HepG2 (cell line): Measurements from ENCODE around the gene GRHL1. TPM values are rescaled to one million over a fixed set of nuclear protein-coding genes. Genes with fewer than 3 reads are reported as not detected.
A peak's percentile ranks its signal among the peaks of the same experiment; 100 is the strongest.

Experiments used
- EED ChIP-seq: sonication (generic); formaldehyde crosslinking; IDR thresholded peaks from 2 replicates; pipeline ENCODE4 v1.5.0; 2020; ENCODE audit warnings: mild to moderate bottlenecking, missing genetic modification reagents
- KDM2A ChIP-seq: sonication (generic); formaldehyde crosslinking; IDR thresholded peaks from 2 replicates; pipeline ENCODE4 v1.4.0; 2020; ENCODE audit warnings: low read depth, missing genetic modification reagents, borderline replicate concordance
- NFATC3 ChIP-seq: sonication (generic); formaldehyde crosslinking; IDR thresholded peaks from 2 replicates; pipeline ENCODE4 v1.5.1; 2020; ENCODE audit warnings: mild to moderate bottlenecking, missing genetic modification reagents
- SALL1 ChIP-seq: sonication (generic); formaldehyde crosslinking; IDR thresholded peaks from 2 replicates; pipeline ENCODE4 v1.8.0; 2022; ENCODE audit warnings: mild to moderate bottlenecking, missing genetic modification reagents
- ZBTB20 ChIP-seq: sonication (generic); formaldehyde crosslinking; IDR thresholded peaks from 2 replicates; pipeline ENCODE4 v1.8.1; 2023; ENCODE audit warnings: missing genetic modification reagents, low read depth, mild to moderate bottlenecking, borderline replicate concordance
- ZFP62 ChIP-seq: sonication (generic); formaldehyde crosslinking; IDR thresholded peaks from 2 replicates; pipeline ENCODE4 v1.4.0; 2020; ENCODE audit warnings: missing genetic modification reagents
- ZNF672 ChIP-seq: sonication (generic); formaldehyde crosslinking; IDR thresholded peaks from 2 replicates; pipeline ENCODE4 v1.8.1; 2022; ENCODE audit warnings: missing genetic modification reagents
- ZNF761 ChIP-seq: sonication (generic); formaldehyde crosslinking; conservative IDR thresholded peaks from 2 replicates; pipeline ENCODE4 v1.4.0; 2020; ENCODE audit warnings: mild to moderate bottlenecking, missing genetic modification reagents
- polyA plus RNA-seq, 8 experiments: library from polyadenylated mRNA; depleted of rRNA in 3 of 8; stranded (reverse) in 7 of 8; unstranded in 1 of 8; fragments of >200 nt; fragmentation: Illumina TruSeq in 4 of 8; extraction: Trizol in 4 of 8; gene quantifications; 2 replicates each; pipeline versions ENCODE4 v1.2.1 to v1.2.3, GENCODE V29; 2011 to 2016; ENCODE audit warnings: low read depth in 4 of 8, missing spikeins in 1 of 8, mixed read lengths in 1 of 8; ENCODE audit not compliant: insufficient read depth in 1 of 8
- total RNA-seq, 5 experiments: library from RNA; depleted of rRNA; stranded (reverse); fragments of >200 nt; fragmentation: Illumina TruSeq; extraction: Trizol; gene quantifications; 2 replicates each; pipeline ENCODE4 v1.2.3, GENCODE V29; 2016; ENCODE audit warnings: low read depth in 1 of 5
- TF ChIP-seq, protein P1 (sequence below), 2 experiments: sonication (generic) in 1 of 2; formaldehyde crosslinking in 1 of 2; IDR thresholded peaks; 2 replicates each; pipeline versions ENCODE4 v1.4.0 to v1.6.1; 2016 to 2020; ENCODE audit warnings: borderline replicate concordance in 1 of 2, low read depth in 1 of 2, mild to moderate bottlenecking in 1 of 2, missing genetic modification reagents in 1 of 2
- TF ChIP-seq, protein P2 (sequence below): sonication (generic); formaldehyde crosslinking; IDR thresholded peaks from 2 replicates; pipeline ENCODE4 v1.4.0; 2020; ENCODE audit warnings: mild to moderate bottlenecking, missing genetic modification reagents
- TF ChIP-seq, protein P3 (sequence below): sonication (generic); formaldehyde crosslinking; IDR thresholded peaks from 2 replicates; pipeline ENCODE4 v1.5.1; 2020; ENCODE audit warnings: mild to moderate bottlenecking, missing genetic modification reagents, borderline replicate concordance
- TF ChIP-seq, protein P4 (sequence below): sonication (generic); formaldehyde crosslinking; IDR thresholded peaks from 2 replicates; pipeline ENCODE4 v1.8.1; 2022; ENCODE audit warnings: low read depth, mild to moderate bottlenecking, missing genetic modification reagents

GRHL1 gene
- total and polyA plus RNA-seq, 2 of the 13 experiments (the other 11 are each of a cell fraction or from before 2014, with no cell fraction given) = 9.3 to 12.0 TPM

DNA sequence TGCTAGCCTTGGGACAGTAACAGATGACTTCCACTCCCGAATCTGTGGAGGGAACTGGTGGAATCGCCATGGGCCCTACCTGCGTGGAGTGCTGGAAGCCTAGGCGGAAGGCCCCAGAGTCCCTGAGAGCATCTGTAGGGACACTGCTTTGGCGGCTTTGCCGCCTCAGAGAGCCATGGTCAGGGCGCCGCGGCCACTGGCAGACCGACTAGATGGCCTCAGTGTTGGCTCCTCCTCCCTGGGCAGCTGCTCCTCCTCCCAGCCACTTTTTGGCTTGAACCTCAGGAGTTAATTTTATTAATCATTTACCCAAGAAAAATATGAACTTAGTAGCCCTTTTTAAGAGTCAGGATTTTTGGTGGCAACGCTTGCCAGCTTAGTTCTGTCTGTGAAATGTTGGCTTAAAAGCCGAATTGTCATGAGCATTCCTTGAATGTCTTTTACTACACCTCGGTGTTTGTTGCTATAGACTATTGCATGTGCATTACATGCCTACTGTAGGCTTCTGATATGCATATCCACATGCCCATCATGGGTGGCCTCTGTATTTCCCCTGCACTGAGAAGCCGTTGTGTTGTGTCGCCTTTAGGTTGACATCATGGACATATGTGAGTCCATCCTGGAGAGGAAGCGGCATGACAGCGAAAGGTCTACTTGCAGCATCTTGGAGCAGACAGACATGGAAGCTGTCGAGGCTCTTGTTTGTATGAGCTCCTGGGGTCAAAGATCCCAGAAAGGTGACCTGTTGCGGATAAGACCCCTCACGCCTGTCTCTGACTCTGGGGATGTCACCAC is 94.3 kb downstream of the GRHL1 start (continued):
- TF ChIP-seq, protein P1, sequence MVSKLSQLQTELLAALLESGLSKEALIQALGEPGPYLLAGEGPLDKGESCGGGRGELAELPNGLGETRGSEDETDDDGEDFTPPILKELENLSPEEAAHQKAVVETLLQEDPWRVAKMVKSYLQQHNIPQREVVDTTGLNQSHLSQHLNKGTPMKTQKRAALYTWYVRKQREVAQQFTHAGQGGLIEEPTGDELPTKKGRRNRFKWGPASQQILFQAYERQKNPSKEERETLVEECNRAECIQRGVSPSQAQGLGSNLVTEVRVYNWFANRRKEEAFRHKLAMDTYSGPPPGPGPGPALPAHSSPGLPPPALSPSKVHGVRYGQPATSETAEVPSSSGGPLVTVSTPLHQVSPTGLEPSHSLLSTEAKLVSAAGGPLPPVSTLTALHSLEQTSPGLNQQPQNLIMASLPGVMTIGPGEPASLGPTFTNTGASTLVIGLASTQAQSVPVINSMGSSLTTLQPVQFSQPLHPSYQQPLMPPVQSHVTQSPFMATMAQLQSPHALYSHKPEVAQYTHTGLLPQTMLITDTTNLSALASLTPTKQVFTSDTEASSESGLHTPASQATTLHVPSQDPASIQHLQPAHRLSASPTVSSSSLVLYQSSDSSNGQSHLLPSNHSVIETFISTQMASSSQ (IDR thresholded peaks at IDR 0.05; ENCODE audit: low read depth) = peak; percentile 74
- TF ChIP-seq, protein P1 (CRISPR knock-in tag; IDR thresholded peaks at IDR 0.05; ENCODE audit: borderline replicate concordance) = peak; percentile 22; the same call in 1 of the 2 replicates
- no peak for TF ChIP-seq ZNF672 (CRISPR knock-in tag)
- peak; percentile 50 for TF ChIP-seq SALL1 (CRISPR knock-in tag)
- 0 out of 2 replicates have a peak, but pooled peaks have one; percentile 49 for TF ChIP-seq EED (CRISPR knock-in tag)
- TF ChIP-seq, protein P2, sequence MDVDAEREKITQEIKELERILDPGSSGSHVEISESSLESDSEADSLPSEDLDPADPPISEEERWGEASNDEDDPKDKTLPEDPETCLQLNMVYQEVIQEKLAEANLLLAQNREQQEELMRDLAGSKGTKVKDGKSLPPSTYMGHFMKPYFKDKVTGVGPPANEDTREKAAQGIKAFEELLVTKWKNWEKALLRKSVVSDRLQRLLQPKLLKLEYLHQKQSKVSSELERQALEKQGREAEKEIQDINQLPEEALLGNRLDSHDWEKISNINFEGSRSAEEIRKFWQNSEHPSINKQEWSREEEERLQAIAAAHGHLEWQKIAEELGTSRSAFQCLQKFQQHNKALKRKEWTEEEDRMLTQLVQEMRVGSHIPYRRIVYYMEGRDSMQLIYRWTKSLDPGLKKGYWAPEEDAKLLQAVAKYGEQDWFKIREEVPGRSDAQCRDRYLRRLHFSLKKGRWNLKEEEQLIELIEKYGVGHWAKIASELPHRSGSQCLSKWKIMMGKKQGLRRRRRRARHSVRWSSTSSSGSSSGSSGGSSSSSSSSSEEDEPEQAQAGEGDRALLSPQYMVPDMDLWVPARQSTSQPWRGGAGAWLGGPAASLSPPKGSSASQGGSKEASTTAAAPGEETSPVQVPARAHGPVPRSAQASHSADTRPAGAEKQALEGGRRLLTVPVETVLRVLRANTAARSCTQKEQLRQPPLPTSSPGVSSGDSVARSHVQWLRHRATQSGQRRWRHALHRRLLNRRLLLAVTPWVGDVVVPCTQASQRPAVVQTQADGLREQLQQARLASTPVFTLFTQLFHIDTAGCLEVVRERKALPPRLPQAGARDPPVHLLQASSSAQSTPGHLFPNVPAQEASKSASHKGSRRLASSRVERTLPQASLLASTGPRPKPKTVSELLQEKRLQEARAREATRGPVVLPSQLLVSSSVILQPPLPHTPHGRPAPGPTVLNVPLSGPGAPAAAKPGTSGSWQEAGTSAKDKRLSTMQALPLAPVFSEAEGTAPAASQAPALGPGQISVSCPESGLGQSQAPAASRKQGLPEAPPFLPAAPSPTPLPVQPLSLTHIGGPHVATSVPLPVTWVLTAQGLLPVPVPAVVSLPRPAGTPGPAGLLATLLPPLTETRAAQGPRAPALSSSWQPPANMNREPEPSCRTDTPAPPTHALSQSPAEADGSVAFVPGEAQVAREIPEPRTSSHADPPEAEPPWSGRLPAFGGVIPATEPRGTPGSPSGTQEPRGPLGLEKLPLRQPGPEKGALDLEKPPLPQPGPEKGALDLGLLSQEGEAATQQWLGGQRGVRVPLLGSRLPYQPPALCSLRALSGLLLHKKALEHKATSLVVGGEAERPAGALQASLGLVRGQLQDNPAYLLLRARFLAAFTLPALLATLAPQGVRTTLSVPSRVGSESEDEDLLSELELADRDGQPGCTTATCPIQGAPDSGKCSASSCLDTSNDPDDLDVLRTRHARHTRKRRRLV (CRISPR knock-in tag) = no peak
- 0 out of 2 replicates have a peak, but pooled peaks have one; percentile 32 for TF ChIP-seq NFATC3 (CRISPR knock-in tag)
- TF ChIP-seq KDM2A (CRISPR knock-in tag) = peak; percentile 19; the same call in 1 of the 2 replicates
- TF ChIP-seq ZNF761 (CRISPR knock-in tag) = no peak
- TF ChIP-seq, protein P3, sequence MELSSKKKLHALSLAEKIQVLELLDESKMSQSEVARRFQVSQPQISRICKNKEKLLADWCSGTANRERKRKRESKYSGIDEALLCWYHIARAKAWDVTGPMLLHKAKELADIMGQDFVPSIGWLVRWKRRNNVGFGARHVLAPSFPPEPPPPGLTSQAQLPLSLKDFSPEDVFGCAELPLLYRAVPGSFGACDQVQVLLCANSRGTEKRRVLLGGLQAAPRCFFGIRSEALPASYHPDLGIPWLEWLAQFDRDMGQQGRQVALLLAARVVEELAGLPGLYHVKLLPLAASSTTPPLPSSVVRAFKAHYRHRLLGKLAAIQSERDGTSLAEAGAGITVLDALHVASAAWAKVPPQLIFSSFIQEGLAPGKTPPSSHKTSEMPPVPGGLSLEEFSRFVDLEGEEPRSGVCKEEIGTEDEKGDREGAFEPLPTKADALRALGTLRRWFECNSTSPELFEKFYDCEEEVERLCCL = no peak
- TF ChIP-seq ZFP62 = no peak
- TF ChIP-seq, protein P4, sequence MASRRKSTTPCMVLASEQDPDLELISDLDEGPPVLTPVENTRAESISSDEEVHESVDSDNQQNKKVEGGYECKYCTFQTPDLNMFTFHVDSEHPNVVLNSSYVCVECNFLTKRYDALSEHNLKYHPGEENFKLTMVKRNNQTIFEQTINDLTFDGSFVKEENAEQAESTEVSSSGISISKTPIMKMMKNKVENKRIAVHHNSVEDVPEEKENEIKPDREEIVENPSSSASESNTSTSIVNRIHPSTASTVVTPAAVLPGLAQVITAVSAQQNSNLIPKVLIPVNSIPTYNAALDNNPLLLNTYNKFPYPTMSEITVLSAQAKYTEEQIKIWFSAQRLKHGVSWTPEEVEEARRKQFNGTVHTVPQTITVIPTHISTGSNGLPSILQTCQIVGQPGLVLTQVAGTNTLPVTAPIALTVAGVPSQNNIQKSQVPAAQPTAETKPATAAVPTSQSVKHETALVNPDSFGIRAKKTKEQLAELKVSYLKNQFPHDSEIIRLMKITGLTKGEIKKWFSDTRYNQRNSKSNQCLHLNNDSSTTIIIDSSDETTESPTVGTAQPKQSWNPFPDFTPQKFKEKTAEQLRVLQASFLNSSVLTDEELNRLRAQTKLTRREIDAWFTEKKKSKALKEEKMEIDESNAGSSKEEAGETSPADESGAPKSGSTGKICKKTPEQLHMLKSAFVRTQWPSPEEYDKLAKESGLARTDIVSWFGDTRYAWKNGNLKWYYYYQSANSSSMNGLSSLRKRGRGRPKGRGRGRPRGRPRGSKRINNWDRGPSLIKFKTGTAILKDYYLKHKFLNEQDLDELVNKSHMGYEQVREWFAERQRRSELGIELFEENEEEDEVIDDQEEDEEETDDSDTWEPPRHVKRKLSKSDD (CRISPR knock-in tag) = no peak
- no peak for TF ChIP-seq ZBTB20 (CRISPR knock-in tag)
